HG03521 (cell line): ENCODE results near the gene TBXAS1.

ENCODE experiments used
- ATAC-seq: cut with Tn5 transposase; IDR thresholded peaks from one replicate; pipeline ENCODE4 v1.9.1; 2021; ENCODE audit warnings: mild to moderate bottlenecking, moderate library complexity; ENCODE audit not compliant: unreplicated experiment

TBXAS1 gene

GRCh38 chr7:139941866-139942265 lies 112.8 kb downstream of the TBXAS1 start:
- no peak for ATAC-seq

DNA sequence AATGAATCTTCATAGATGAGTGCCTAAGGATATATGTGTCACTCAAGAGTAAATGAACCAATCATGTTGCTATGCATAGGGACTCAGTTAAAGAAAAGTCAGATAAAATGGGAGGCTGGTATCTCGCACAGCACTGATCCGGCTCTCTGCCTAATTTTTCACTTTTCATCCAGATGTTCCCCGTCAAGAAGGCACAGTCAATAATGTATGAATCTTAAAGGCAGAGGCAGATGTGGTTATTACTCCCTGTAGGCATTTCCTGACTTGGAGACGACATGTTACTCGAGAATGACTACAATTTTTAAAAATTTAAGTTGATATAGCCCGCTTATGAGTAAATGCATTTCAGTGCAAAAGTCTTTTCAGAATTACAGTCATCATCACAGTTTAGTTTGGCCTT lies 113.6 kb downstream of the TBXAS1 start:
- ATAC-seq = no peak

DNA sequence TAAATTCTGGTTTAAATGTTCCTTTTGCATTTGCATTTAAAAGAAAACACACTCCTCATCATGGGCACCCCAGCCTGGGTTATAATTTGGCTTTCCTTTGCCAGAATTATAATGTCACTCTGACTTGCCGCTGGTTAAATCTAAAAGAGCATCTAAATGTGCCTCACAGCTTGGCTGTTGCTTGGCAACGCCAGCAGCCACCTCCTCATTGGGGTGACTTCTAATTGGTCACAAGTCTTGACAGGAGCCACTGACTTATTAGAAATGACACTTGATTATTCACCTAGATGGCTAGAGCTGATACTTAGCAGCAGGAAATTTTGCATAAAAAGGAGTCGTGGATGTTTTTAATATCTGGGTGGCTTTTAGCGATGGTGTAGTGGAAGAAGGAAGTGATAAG lies 114.3 kb downstream of the TBXAS1 start:
- ATAC-seq = no peak

GRCh38 chr7:139944248-139944647 lies 115.2 kb downstream of the TBXAS1 start:
- no peak for ATAC-seq

- ATAC-seq = no peak
Measured at GRCh38 chr7:139946533-139946932, 117.5 kb downstream of the TBXAS1 start.

DNA sequence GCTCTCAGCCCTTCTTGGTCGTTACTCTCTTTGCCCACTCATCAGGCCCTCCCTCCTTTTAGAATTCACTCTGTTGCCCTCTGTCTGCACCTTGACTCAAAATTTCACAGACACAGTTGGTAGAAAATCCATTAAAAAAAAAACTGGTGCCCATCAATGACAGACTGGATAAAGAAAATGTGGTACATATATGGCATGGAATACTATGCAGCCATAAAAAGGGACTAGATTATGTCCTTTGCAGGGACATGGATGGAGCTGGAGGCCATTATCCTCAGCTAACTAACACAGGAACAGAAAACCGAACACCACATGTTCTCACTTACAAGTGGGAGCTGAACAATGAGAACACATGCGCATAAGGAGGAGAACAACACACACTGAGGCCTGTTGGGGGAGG lies 118.0 kb downstream of the TBXAS1 start:
- ATAC-seq = no peak

GRCh38 chr7:139948167-139948566 lies 119.1 kb downstream of the TBXAS1 start:
- ATAC-seq = no peak

DNA sequence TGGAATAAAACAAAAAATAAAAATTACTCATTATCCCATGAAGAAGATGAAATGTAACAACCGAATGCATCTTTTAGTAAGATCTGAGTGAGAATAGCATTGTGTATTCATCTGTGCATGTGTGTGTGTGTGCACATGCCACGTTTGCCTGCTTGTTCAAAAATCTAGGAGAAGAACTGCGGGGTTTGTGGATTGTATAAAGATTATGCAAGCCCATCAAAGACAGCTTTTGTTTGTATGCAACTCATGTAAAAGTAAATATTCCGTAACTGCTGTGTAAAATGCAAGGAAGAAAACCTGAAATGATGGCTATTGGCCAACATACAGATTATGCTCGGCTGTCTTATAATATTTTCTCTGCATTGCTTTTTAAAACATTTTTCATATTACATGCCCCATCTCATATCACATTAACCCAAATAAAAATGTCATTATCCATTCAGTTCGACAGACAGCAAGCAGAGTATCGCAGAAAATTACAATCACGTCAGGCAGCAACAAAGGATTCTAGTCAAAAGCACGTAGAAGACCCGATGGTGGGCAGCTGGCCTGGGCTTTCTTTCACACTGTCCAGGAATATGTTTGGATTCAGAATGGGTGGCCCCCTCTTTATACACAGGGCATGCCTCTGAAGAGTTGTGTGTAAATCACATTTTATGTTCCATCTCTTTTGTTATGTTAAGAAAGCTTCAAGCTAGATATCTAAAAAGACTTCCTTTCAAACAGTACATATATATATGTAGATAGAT lies 119.7 kb downstream of the TBXAS1 start:
- ATAC-seq = no peak

- ATAC-seq = no peak
Measured at GRCh38 chr7:139949629-139950028, 120.6 kb downstream of the TBXAS1 start.

DNA sequence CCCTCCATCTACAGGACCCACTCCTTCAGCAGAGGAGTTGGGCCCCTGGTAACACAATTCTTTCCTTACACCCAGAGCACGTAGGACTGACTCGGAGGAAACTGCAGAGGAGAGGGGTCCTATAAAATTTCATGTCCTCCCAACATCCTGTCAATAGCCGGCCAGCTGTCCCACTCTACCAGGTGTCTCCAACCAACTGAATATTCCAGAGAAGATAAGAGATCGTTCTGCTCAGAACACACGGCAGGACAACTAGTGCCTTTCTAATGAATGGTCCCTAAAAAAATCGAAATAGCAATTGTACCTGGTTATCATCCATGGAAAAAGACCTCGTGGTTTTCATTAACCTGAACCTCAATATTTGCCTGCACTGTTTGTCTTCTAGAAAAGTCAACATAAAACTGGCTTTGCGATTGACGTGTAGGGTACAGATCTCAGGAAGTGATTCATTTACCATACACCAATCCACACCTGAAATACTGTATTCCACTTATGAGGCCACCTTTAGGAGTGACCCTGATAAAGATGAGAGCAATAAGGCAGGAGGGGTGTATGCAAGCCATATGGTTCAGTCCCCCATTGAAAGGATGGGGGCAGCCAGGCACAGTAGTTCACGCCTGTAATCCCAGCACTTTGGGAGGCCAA lies 121.9 kb downstream of the TBXAS1 start:
- no peak for ATAC-seq

DNA sequence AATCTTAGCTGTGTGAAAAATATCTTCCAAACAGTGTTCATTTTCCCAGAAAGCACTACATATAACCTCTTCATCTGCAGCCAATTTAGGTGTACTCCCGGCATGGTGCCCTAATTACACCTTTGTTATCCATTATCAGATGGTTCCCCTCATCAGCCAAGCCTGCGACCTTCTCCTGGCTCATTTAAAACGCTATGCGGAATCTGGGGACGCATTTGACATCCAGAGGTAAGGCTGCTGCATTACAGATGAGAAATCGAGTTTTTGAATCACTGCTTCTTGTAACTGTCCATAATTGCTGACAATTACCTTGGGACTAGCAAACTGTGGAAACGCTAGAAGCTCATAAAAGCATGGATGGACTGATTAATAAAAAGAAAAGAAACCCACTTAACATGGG lies 124.2 kb downstream of the TBXAS1 start:
- no peak for ATAC-seq

- ATAC-seq = no peak
Measured at GRCh38 chr7:139955109-139955820, 126.2 kb downstream of the TBXAS1 start.

DNA sequence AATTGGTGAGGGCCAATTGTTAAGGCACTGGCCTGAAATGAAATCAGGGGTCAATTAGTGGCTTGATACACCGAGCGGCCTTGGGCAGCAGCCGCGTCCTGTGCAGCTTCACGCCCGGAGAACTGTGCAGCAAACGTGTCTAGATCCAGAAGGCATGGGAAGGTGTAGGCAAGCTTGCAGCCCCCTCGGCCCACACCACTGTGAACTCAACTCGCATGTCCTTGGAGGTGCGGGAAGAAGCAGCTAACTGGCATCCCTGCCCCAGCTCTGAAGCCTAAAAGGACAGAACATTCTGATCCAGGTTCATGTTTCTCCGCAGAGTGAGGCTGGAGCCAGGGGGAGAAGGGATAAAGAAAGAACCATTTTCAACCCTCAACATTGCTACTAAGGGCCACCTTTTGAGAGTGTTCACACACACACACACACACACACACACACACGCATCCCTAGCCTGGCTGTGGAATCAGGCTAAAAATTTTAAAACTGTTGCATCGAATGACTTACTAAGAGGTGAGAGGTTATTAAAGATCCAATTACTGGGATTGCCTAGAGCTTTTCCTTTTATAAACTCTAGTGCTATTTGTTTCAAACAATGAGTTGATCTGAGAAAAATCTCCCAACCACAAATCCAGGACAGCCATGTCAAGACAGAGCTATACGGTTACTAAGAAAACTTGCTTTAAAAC lies 129.7 kb downstream of the TBXAS1 start:
- no peak for ATAC-seq

DNA sequence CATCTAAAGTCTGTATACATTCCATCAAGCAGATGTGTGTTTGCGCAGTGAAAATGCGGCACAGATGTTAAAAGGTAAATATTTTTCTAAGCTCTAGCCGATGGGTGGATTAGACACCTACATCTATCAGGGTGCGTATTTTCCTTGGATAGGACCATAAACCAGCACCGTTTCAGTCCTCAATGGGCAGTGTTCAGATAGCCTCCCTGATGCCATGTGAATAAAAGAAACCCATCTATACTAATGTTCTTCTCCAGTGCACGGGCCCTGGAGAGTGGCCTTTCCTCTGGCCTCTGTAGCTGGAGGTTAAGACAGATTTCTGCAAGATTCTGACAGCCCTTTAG lies 130.2 kb downstream of the TBXAS1 start:
- no peak for ATAC-seq

GRCh38 chr7:139959718-139960117 lies 130.7 kb downstream of the TBXAS1 start:
- ATAC-seq = no peak

GRCh38 chr7:139960157-139960556 lies 131.1 kb downstream of the TBXAS1 start:
- no peak for ATAC-seq

DNA sequence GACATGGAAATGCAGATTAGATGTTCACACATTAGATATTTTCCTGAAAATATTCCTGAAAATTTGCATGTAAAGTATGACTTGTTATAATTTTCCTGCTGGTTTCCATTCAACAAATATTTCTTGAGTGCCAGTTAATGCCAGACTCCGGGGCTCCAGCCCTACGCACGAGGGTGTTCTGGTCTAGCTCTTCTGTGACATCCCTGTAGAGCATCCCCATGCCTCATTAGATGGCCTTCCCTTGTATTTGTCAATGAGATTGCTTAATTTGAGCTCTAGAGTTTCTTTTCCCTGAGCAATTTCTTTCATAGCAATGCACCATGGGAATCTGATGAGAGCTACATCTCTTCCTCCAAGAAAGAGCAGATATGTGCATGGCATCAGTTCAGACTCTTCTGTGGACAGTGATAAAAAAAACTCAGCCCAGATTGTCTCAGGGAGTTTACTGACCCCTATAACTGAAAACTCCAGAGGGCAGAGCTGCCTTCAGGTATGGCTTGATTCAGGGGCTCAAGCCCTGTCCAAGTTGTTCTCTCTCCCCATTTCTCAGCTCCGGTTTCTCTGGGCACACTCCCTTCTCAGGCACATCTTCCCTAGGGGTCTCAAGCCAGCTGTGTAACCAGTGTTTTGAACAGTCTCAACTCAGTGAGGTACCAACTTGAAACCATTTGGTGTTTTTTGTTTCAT lies 137.0 kb downstream of the TBXAS1 start:
- no peak for ATAC-seq

DNA sequence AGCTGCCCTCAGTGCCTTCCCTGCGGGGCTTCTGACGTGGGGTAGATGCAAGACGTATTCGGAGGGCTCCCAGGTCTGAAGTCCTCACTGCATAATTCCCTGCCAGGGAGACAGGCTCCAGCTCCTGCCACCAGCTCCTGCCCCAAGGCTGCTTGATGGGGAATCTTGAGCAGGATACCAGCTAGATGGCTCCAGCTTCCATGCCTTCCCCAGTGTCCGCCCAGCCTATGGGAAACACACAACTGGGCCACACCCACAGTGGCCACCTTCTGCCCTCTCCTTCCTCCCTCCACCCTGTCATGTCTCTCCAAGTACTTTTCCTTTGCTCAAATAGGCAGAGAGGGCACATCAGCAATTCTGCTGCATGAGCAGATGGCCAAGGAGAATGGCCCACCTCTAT lies 137.9 kb downstream of the TBXAS1 start:
- no peak for ATAC-seq

DNA sequence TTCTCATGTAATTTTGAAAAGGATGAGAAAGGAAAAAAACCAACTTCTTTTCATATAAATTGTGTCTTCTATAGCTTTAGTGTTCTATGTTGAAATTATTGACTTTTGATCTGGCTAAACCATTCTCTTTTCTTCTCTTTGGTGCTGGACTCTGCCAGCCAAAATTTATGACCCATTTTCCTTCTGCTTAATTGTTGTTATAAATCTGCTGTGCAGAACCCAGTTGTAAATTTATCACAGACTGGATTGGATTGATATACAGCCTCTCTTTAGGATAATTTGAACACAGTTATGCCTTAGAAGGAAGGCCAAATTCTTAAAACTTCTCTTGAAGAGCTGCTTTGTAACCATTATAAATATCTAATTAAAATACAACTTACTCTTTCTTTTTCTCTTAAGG lies 139.9 kb downstream of the TBXAS1 start:
- no peak for ATAC-seq

GRCh38 chr7:139972029-139972428 lies 143.0 kb downstream of the TBXAS1 start:
- no peak for ATAC-seq
